Ishikawa (cell line): ENCODE data around the gene MESP1.

Source experiments
- CEBPB ChIP-seq: IDR thresholded peaks from 2 replicates; pipeline ENCODE4 v1.6.1; 2012
- CREB1 ChIP-seq: IDR thresholded peaks from 2 replicates; pipeline ENCODE4 v1.6.1; 2012; ENCODE audit warnings: low read depth
- EGR1 ChIP-seq: IDR thresholded peaks from 2 replicates; pipeline ENCODE4 v1.6.1; 2012
- EP300 ChIP-seq: IDR thresholded peaks from 2 replicates; pipeline ENCODE4 v1.6.1; 2012; ENCODE audit warnings: borderline replicate concordance
- FOXM1 ChIP-seq: IDR thresholded peaks from 2 replicates; pipeline ENCODE4 v1.6.1; 2012; ENCODE audit warnings: low read depth, borderline replicate concordance
- NFIC ChIP-seq: IDR thresholded peaks from 2 replicates; pipeline ENCODE4 v1.6.1; 2012
- RAD21 ChIP-seq: IDR thresholded peaks from 2 replicates; pipeline ENCODE4 v1.6.1; 2012; ENCODE audit warnings: low read depth
- TAF1 ChIP-seq: IDR thresholded peaks from 2 replicates; pipeline ENCODE4 v1.6.1; 2012; ENCODE audit warnings: low read depth, mild to moderate bottlenecking
- TCF12 ChIP-seq: IDR thresholded peaks from 2 replicates; pipeline ENCODE4 v1.6.1; 2012; ENCODE audit warnings: low read depth
- TEAD4 ChIP-seq: IDR thresholded peaks from 2 replicates; pipeline ENCODE4 v1.6.1; 2012
- YY1 ChIP-seq: IDR thresholded peaks from 2 replicates; pipeline ENCODE4 v1.6.1; 2012; ENCODE audit warnings: low read depth
- ZBTB7A ChIP-seq: IDR thresholded peaks from 2 replicates; pipeline ENCODE4 v1.6.1; 2012; ENCODE audit warnings: low read depth
- TF ChIP-seq, protein P1 (sequence below): IDR thresholded peaks from 2 replicates; pipeline ENCODE4 v1.6.1; 2012
- TF ChIP-seq, protein P2 (sequence below): IDR thresholded peaks from 2 replicates; pipeline ENCODE4 v1.6.1; 2012; ENCODE audit warnings: low read depth, mild to moderate bottlenecking
- TF ChIP-seq, protein P3 (sequence below): IDR thresholded peaks from 2 replicates; pipeline ENCODE4 v1.6.1; 2012

Gene MESP1

DNA sequence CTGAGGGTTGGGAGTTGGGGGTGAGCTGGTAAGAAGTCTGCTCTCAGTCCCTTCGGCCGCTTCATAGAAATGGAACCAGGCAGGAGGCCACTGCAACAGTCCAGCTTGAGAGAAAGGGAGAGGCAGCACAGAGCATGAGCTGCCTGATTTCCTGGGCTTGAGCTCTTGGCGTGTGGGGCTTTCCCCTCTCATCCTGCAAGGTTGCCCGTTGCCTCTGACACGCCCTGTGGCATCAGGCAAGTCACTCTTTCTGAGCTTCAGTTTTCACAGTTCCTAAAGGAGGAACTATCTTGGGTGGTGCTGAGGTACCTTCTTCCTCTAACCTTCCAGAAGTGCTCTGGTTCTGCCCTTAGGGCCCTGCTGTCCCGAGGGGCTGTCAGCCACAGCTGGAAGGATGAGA, 30.0 kb upstream of the MESP1 start:
- TF ChIP-seq ZBTB7A, result no peak
- TF ChIP-seq, protein P1, sequence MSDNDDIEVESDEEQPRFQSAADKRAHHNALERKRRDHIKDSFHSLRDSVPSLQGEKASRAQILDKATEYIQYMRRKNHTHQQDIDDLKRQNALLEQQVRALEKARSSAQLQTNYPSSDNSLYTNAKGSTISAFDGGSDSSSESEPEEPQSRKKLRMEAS, result no peak
- TF ChIP-seq YY1, result no peak
- no peak for TF ChIP-seq RAD21
- no peak for TF ChIP-seq CREB1
- TF ChIP-seq, protein P2, sequence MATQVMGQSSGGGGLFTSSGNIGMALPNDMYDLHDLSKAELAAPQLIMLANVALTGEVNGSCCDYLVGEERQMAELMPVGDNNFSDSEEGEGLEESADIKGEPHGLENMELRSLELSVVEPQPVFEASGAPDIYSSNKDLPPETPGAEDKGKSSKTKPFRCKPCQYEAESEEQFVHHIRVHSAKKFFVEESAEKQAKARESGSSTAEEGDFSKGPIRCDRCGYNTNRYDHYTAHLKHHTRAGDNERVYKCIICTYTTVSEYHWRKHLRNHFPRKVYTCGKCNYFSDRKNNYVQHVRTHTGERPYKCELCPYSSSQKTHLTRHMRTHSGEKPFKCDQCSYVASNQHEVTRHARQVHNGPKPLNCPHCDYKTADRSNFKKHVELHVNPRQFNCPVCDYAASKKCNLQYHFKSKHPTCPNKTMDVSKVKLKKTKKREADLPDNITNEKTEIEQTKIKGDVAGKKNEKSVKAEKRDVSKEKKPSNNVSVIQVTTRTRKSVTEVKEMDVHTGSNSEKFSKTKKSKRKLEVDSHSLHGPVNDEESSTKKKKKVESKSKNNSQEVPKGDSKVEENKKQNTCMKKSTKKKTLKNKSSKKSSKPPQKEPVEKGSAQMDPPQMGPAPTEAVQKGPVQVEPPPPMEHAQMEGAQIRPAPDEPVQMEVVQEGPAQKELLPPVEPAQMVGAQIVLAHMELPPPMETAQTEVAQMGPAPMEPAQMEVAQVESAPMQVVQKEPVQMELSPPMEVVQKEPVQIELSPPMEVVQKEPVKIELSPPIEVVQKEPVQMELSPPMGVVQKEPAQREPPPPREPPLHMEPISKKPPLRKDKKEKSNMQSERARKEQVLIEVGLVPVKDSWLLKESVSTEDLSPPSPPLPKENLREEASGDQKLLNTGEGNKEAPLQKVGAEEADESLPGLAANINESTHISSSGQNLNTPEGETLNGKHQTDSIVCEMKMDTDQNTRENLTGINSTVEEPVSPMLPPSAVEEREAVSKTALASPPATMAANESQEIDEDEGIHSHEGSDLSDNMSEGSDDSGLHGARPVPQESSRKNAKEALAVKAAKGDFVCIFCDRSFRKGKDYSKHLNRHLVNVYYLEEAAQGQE, result no peak
- TF ChIP-seq TEAD4, result no peak
- TF ChIP-seq CEBPB, result no peak
- TF ChIP-seq, protein P3, sequence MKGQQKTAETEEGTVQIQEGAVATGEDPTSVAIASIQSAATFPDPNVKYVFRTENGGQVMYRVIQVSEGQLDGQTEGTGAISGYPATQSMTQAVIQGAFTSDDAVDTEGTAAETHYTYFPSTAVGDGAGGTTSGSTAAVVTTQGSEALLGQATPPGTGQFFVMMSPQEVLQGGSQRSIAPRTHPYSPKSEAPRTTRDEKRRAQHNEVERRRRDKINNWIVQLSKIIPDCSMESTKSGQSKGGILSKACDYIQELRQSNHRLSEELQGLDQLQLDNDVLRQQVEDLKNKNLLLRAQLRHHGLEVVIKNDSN, result no peak
- TF ChIP-seq TCF12, result no peak
- TF ChIP-seq TAF1, result no peak
- TF ChIP-seq FOXM1, result no peak
- no peak for TF ChIP-seq NFIC
- TF ChIP-seq EP300, result no peak

DNA sequence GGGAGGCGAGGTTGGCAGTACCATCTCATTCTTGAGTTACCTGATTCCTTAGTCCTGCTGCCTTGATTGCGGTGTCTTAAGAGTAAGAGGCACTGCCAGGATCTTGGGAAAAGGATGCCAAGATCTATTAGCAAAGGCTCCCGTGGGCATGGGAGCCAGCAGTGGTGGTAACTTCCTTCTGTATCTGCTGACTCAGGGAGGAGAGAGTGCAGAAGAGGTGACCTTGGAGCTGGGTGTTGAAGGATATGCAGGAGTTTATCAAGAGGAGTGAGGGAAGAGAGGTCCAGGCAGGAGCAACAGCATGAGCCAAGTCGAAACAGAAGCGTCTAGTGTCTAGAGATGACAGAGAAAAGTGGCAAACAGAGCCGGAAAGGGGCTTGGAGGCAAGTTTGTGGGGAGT, 29.6 kb upstream of the MESP1 start:
- TF ChIP-seq, protein P1, result no peak
- no peak for TF ChIP-seq NFIC
- no peak for TF ChIP-seq TAF1

DNA sequence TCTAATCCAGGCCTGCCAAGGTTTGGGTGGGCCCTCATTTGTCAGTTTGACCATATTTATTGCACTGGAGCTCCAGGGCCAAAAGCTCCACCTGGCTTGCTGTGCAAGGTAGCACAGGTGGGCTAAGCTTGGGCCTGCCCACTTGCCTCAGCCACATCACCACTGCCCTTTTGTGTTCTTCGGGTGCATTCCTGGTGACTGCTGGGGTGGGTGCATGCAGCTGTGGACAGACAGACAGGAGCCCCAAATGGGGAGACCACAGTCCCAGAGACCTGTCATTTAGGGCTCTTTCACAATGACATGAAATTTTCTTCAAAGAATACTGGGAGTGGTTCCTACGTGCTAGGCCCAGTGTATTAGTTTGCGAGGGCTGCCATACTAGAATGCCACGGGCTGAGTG, 27.8 kb upstream of the MESP1 start:
- no peak for TF ChIP-seq TCF12
- no peak for TF ChIP-seq CEBPB
- TF ChIP-seq ZBTB7A, result no peak
- TF ChIP-seq YY1, result no peak
- no peak for TF ChIP-seq FOXM1
- TF ChIP-seq EGR1, result no peak
- no peak for TF ChIP-seq TEAD4
- TF ChIP-seq, protein P2, result no peak
- TF ChIP-seq, protein P3, result no peak
- TF ChIP-seq TAF1, result no peak
- no peak for TF ChIP-seq CREB1
- no peak for TF ChIP-seq EP300
- TF ChIP-seq RAD21, result no peak
- TF ChIP-seq NFIC, result no peak
- TF ChIP-seq, protein P1, result no peak

DNA sequence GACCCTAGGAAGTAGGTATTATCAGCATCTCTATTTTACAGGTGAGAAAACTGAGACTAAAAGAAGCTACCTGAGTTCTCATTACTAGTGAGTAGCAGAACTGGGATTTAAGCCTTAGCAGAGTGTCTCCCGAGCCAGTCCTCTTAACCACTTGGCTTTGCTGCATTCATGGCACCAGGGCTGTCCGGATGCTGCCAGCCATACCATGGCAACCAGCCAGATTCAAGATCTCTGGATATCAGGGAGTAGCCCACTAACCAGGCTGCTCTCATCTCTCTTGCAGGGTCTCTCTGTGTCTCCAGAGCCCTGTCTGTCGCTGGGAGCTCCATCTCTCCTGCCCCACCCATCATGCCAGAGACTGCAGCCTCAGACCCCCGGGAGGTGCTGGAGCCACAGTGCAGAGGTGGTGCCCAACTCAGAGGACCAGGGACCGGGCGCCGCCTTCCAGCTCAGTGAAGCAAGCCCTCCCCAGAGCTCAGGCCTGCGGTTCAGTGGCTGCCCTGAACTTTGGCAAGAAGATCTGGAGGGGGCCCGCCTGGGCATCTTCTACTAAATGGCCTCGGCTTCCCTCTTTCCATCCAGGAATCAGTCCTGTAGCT, 26.8 kb upstream of the MESP1 start:
- TF ChIP-seq, protein P3, result no peak
- no peak for TF ChIP-seq NFIC
- TF ChIP-seq CEBPB, result no peak
- no peak for TF ChIP-seq YY1
- no peak for TF ChIP-seq RAD21
- TF ChIP-seq EGR1, result no peak
- TF ChIP-seq FOXM1, result no peak
- TF ChIP-seq, protein P2, result no peak
- TF ChIP-seq TEAD4, result no peak
- TF ChIP-seq, protein P1, result no peak
- TF ChIP-seq EP300, result no peak
